Fibroblast of pulmonary artery (primary cell): ENCODE results near the gene SLC4A8.
"Not testable (repeated sequence)": the region's sequence is repeated elsewhere in the genome, so short reads cannot be mapped to it uniquely, and the experiment has no call there.

Experiments
- DNase-seq: peaks from one replicate; pipeline ENCODE4 v3.0.0-alpha.2; 2010; ENCODE audit warnings: low read depth
- H3K4me3 ChIP-seq: replicated peaks from 2 replicates; pipeline ENCODE4 v1.5.1; 2011; ENCODE audit warnings: low read depth, mild to moderate bottlenecking, control low read depth, low read length, moderate library complexity
- TF ChIP-seq, protein P1 (sequence below): IDR thresholded peaks from 2 replicates; pipeline ENCODE4 v1.5.1; 2011; ENCODE audit warnings: mild to moderate bottlenecking, control low read depth, low read length, inconsistent platforms; ENCODE audit errors: missing control alignments

The SLC4A8 gene

DNA sequence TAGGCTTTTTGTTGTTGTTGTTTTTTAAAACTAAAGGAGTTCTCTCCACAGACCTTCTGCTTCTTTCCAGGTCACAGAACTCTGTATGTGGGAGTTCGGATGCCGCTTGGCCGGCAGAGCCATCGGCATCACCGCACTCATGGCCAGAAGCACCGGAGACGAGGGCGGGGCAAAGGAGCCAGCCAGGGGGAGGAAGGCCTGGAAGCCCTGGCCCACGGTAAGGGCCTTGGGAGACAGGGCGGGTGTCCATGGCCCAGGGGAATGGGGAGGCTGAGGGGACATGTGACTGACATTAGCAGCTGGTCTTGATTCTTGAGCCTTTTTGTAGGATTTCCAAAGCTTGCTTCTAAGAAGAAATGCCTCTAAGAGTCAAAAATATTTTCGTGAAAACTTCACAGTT, 26.2 kb downstream of the SLC4A8 start:
- DNase-seq = no peak
- TF ChIP-seq, protein P1, sequence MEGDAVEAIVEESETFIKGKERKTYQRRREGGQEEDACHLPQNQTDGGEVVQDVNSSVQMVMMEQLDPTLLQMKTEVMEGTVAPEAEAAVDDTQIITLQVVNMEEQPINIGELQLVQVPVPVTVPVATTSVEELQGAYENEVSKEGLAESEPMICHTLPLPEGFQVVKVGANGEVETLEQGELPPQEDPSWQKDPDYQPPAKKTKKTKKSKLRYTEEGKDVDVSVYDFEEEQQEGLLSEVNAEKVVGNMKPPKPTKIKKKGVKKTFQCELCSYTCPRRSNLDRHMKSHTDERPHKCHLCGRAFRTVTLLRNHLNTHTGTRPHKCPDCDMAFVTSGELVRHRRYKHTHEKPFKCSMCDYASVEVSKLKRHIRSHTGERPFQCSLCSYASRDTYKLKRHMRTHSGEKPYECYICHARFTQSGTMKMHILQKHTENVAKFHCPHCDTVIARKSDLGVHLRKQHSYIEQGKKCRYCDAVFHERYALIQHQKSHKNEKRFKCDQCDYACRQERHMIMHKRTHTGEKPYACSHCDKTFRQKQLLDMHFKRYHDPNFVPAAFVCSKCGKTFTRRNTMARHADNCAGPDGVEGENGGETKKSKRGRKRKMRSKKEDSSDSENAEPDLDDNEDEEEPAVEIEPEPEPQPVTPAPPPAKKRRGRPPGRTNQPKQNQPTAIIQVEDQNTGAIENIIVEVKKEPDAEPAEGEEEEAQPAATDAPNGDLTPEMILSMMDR = no peak
- H3K4me3 ChIP-seq = no peak overlapping the region

DNA sequence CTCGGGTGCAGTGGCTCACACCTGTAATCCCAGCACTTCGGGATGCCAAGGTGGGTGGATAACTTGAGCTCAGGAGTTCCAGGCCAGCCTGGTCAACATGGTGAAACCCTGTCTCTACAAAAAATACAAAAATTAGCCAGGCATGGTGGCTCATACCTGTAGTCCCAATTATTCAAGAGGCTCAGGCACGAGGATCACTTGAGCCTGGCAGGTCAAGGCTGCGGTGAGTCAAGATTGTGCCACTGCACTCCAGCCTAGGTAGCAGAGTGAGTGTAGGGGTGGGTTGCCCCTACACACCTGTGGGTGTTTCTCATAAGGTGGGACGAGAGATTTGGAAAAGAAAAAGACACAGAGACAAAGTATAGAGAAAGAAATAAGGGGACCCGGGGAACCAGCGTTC, 29.4 kb downstream of the SLC4A8 start:
- H3K4me3 ChIP-seq, DNase-seq: not testable (repeated sequence)

DNA sequence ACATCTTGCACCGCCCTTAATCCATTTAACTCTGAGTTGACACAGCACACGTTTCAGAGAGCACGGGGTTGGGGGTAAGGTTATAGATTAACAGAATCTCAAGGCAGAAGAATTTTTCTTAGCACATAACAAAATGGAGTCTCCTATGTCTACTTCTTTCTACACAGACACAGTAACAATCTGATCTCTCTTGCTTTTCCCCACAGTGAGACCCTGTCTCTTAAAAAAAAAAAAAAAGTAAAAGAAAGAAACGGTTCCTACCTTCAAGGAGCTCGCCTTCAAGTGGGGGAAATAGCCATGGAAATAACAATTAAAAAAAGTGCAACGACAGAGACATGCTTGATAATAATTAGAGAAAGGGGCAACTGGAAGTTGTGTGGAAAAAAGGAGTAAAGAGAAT, 30.4 kb downstream of the SLC4A8 start:
- DNase-seq, H3K4me3 ChIP-seq: not testable (repeated sequence)

DNA sequence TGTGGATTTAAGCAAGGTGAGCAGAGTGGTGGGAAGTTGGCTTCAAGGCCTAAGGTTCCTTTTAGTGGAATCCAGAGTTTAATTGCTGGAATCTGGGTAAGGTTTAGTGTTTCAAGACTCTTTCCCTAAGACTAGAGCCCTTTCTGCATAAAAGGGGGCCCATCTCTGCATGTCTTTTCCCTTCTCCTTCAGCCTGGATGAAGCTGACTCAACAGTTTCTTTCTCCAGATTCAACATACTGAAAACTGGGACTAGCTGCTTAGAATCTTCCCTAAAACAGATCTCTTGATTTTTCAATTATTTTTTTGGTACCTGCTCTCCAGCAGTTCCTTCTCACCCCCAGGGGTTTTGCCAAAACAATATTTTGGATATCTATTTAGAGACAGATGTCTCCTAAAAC, 34.0 kb downstream of the SLC4A8 start:
- DNase-seq = no peak
- H3K4me3 ChIP-seq = no peak overlapping the region
- TF ChIP-seq, protein P1 = no peak

DNA sequence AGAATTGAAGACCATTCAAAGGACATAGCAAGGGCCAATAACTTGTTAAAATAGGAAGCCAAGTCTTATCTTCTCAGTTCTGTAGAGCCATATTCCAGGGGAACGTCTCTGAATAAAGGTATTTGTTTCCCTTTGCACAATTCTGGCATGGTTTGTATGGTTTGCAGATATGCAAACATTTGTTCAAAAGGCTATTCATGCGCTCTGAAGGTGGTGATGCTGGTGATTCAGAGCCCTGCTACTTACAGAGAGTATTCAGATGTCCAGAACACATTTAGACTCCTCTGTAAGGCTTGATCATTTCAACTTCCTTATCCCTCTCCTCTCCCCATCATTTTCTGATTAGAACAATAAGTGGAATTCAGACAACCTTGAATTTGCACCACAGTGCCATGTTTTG, 35.9 kb downstream of the SLC4A8 start:
- H3K4me3 ChIP-seq = no peak overlapping the region
- no peak for DNase-seq
- TF ChIP-seq, protein P1 = no peak

DNA sequence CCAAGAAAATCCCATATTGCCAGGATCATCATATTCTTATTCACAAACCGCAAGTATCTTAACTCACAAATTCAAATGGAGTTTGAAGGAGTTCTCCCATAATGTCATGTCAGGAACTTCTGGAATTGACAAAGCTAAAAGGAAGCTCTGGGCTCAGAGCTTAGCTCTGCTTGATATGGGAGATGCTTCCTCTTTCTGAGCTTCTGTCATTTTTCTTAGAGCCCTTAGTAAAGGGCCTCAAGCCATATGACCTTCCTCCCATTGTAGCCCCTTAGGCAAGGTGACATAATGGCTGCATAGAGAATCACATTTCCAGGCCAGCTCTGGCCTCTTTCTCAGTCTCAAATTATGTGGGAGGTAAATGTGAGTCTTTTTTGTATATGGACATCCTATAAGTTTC, 40.9 kb downstream of the SLC4A8 start:
- TF ChIP-seq, protein P1 = no peak
- DNase-seq = no peak
- H3K4me3 ChIP-seq = no peak overlapping the region

DNA sequence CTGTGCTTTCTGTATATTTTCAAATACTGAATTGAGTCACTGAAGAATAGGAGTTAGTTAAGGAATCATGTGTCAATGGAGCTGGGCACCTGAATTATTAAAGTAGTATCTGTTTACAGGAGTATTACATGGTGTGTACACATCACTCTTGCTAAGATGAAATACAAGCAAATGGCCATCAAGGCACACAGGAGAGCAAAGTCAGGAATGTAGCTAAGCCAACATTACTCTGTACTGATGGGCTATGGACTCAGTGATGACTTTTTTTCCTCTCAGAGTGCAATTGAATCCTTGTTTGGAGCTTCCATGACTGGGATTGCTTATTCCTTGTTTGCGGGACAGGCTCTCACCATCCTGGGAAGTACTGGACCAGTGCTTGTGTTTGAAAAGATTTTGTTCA, 45.5 kb downstream of the SLC4A8 start:
- TF ChIP-seq, protein P1 = no peak
- no peak for DNase-seq
- H3K4me3 ChIP-seq = no peak overlapping the region

DNA sequence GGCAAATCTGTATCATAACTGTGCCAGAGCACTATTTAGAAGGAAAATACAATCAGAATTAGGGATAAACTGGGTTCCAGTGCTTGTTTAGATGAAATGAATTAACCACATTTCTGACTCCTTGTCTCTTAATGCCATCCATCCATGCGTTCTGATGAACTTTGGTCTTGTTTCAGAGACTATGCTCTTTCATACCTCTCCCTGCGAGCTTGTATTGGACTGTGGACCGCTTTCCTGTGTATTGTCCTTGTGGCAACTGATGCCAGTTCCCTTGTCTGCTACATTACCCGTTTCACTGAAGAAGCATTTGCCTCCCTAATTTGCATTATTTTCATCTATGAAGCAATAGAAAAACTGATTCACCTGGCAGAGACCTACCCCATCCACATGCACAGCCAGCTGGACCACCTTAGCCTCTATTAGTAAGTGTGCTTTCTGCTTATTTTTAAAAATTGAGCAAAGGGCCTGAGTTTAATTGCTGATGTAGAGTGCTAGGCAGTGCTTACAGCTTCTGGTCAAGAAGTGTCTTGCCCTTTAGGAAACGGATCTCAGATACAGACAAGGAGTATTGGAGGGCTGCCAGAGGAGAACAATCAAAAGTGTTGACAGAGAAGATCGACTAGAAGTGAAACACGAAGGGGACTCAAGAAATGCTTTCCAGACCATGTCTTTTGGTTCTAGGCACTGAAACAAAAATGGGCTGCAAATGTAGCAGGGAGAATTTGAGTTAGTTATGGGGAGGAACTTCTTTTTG, 46.7 kb downstream of the SLC4A8 start:
- H3K4me3 ChIP-seq = no peak overlapping the region
- TF ChIP-seq, protein P1 = no peak
- DNase-seq = peak; percentile 3
